D721Med (cell line): ENCODE results near the gene ZNF804B.

Source experiments
- DNase-seq: peaks from one replicate; pipeline ENCODE4 v3.0.0; 2011; ENCODE audit warnings: low spot score; ENCODE audit not compliant: insufficient read length
- FAIRE-seq: peaks from 2 replicates; lab custom pipeline; 2011; peaks lifted over from hg19 to GRCh38; lab: Jason Lieb, UNC
- CTCF ChIP-seq: IDR thresholded peaks from 2 replicates; pipeline ENCODE4 v1.5.1; 2012; ENCODE audit warnings: mild to moderate bottlenecking, control low read depth; ENCODE audit not compliant: insufficient read depth; ENCODE audit errors: missing control alignments

Gene ZNF804B

GRCh38 chr7:88791891-88792290, 32.4 kb downstream of the ZNF804B start:
- FAIRE-seq = no peak
- TF ChIP-seq CTCF = no peak
- no peak for DNase-seq

DNA sequence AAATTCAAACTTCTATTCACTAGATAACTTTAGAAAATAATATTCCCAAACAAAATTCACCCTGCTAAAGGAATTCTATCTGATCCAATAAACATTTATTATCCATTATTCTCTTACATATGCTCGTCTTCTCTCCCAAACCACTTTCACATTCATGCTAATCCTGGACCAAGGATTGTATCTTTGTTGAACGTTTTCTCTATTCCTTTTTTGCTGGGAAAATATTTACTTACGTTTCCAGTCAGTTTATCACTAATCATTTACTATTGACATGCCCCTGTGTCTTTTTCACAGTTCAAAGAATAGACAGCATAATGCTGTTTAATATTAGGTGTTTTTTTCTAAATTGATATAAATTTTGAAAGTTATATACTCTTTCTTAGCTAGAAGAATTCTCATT, 32.9 kb downstream of the ZNF804B start:
- no peak for FAIRE-seq
- no peak for TF ChIP-seq CTCF

GRCh38 chr7:88795553-88795952, 36.1 kb downstream of the ZNF804B start, which contains the start of gene TEX47:
Gene TEX47 (minus strand): TSS chr7:88795737. CDS start chr7:88794942, 795 bp downstream.
- FAIRE-seq (no peak), DNase-seq (no peak)
- TF ChIP-seq CTCF = no peak

More for the DNA sequence above, 32.9 kb downstream of the ZNF804B start:
- no peak for DNase-seq

DNA sequence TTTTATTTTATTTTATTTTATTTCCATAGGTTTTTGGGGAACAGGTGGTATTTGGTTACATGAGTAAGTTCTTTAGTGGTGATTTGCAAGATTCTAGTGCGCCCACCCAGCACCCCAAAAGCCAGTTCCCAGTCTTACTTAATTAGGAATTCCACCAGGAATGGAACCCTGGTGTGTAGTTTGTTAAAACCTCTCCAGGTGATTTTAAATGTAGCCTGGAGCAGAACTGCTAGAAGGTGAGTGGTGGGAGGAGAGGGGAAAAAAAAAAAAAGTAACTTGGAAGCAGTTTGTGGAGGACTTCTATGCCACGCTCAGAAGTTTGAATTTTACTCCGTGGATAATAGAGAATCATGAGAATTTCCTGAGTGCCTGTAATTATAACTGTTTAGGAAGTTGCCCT, 41.5 kb downstream of the ZNF804B start:
- FAIRE-seq (no peak), DNase-seq (no peak)
- TF ChIP-seq CTCF = no peak

- no peak for FAIRE-seq
- TF ChIP-seq CTCF = no peak
Measured at GRCh38 chr7:88806280-88807037, 47.0 kb downstream of the ZNF804B start.

GRCh38 chr7:88818552-88818951, 59.1 kb downstream of the ZNF804B start:
- TF ChIP-seq CTCF = no peak
- DNase-seq (no peak), FAIRE-seq (no peak)

More at GRCh38 chr7:88806280-88807037, 47.0 kb downstream of the ZNF804B start:
- no peak for DNase-seq

GRCh38 chr7:88826222-88826621, 66.7 kb downstream of the ZNF804B start:
- DNase-seq (no peak), FAIRE-seq (no peak)
- TF ChIP-seq CTCF = no peak
